ENCODE results near the gene PKD1L1.

DNA sequence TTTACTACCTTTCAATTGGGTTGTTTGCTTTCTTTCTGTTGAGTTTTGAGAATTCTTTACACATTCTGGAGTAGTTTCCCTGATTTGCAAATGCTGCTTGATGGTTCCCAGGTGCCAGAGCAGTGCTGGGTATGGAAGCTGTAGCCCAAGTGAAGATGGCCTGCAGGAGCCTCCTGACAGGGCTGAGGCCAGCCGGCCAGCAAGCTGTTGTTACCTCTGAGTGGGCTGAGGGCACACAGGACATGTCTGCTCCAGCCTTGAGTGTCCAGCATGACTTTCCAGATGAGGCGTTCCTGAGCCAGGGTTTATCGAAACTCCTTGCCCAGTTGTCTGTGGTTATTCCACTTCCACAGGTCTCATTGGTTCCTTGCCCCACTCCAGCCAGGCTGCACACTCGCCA is 201.8 kb downstream of the PKD1L1 start:
- no peak for TF ChIP-seq REST (IDR thresholded peaks at IDR 0.05; ENCODE audit: borderline replicate concordance)
- TF ChIP-seq CTCF (IDR thresholded peaks at IDR 0.05; ENCODE audit: poor library complexity, severe bottlenecking) = no peak
- TF ChIP-seq POLR2AphosphoS5 (IDR thresholded peaks at IDR 0.05) = no peak
- TF ChIP-seq TAF1 (IDR thresholded peaks at IDR 0.05; ENCODE audit: low read depth) = no peak
- TF ChIP-seq EZH2 (IDR thresholded peaks at IDR 0.05; ENCODE audit: borderline replicate concordance, insufficient read depth, low read length, poor library complexity, severe bottlenecking) = no peak
- TF ChIP-seq RAD21 (conservative IDR thresholded peaks at IDR 0.05) = no peak
- TF ChIP-seq EP300 (conservative IDR thresholded peaks at IDR 0.05; ENCODE audit: poor library complexity, severe bottlenecking) = no peak
- no peak for TF ChIP-seq MXI1 (conservative IDR thresholded peaks at IDR 0.05; ENCODE audit: poor library complexity, severe bottlenecking)
- TF ChIP-seq SMC3 (conservative IDR thresholded peaks at IDR 0.05; ENCODE audit: poor library complexity) = no peak

Data from neural cell (in vitro differentiated cells).